Breast epithelium (tissue), 3 donors: ENCODE measurements around the gene CCND1.

ENCODE experiments used
- POLR2AphosphoS5 ChIP-seq, 3 donors: sonication (generic); formaldehyde crosslinking; IDR thresholded peaks; one replicate each; pipeline ENCODE4 v1.6.1; 2017; ENCODE audit warnings: antibody characterized with exemption in 3 of 3
- TF ChIP-seq, protein P1 (sequence below), 3 donors: fragments of 450-650 bp; IDR thresholded peaks; one replicate each; pipeline ENCODE4 v1.5.1; 2016 to 2017; ENCODE audit warnings: antibody characterized with exemption in 3 of 3, mild to moderate bottlenecking in 3 of 3, moderate library complexity in 3 of 3

DNA sequence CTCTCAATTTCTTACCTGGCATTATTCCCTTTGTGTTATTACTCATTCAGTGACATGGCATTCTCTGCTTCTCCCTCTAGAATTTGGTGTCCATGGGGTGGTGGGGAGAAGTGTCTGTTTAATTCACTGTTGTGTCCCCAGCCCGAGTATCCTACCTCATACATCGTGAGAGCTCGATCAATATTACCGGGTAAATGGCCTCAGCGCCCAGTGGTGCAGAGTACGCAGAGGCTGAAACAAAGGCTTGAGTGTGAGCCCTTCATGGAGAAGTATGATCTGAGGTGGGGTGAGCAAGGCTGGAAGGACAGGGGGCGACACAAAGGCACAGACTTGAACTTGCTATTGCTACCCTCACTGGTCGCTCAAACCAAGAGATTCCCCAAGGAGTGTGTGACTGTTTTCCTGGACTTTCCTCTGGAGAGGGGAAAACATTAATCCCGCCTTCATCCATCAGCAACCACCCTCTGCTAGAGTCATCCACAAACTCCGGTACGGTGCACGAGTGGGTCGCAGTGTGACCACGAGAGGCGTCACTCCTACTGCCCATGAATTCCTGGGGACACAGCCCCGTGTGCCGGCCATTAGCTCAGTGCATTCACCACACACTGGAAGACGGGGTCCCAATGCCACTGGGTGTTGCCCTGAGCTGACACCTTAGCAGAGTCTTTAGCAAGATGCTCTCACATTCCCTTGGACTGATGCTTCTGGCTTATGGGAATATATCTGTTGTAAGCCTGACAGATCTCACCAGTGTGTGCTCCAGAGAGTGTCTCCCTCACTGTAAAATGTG, 35.0 kb upstream of the CCND1 start:
- TF ChIP-seq POLR2AphosphoS5 (IDR thresholded peaks at IDR 0.05), result no peak
- TF ChIP-seq, protein P1, sequence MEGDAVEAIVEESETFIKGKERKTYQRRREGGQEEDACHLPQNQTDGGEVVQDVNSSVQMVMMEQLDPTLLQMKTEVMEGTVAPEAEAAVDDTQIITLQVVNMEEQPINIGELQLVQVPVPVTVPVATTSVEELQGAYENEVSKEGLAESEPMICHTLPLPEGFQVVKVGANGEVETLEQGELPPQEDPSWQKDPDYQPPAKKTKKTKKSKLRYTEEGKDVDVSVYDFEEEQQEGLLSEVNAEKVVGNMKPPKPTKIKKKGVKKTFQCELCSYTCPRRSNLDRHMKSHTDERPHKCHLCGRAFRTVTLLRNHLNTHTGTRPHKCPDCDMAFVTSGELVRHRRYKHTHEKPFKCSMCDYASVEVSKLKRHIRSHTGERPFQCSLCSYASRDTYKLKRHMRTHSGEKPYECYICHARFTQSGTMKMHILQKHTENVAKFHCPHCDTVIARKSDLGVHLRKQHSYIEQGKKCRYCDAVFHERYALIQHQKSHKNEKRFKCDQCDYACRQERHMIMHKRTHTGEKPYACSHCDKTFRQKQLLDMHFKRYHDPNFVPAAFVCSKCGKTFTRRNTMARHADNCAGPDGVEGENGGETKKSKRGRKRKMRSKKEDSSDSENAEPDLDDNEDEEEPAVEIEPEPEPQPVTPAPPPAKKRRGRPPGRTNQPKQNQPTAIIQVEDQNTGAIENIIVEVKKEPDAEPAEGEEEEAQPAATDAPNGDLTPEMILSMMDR (IDR thresholded peaks at IDR 0.05), result no peak
